WTC11 (cell line): ENCODE measurements around the gene PIK3R6. TPM values are rescaled to one million over a fixed set of nuclear protein-coding genes. Genes with fewer than 3 reads are reported as not detected.

ENCODE experiments used
- ATAC-seq: fragments of 200-7000 bp; cut with Tn5 transposase; 2 replicates; pipeline ENCODE4 v1.10.0; 2021; ENCODE audit warnings: mild to moderate bottlenecking, moderate library complexity
- CTCF ChIA-PET: fragments of 300-600 bp; sonication (Branson Sonifier 250); formaldehyde crosslinking; loops from one replicate; lab custom pipeline; 2021; ENCODE audit warnings: antibody characterized with exemption; lab: Charles Lee
- POLR2A ChIA-PET: fragments of 350-600 bp; sonication (Branson Sonifier 250); formaldehyde crosslinking; loops from one replicate; lab custom pipeline; 2021; ENCODE audit warnings: antibody characterized with exemption; lab: Charles Lee
- DNase-seq: peaks from one replicate; pipeline ENCODE4 v3.0.0; 2021; ENCODE audit warnings: low spot score
- H3K27ac Mint-ChIP-seq: 2 replicates; pipeline ENCODE4 v1.8.0; 2021; ENCODE audit warnings: mixed read lengths
- H3K27me3 Mint-ChIP-seq: 2 replicates; pipeline ENCODE4 v1.8.0; 2021; ENCODE audit warnings: low read depth, mild to moderate bottlenecking, moderate library complexity, mixed read lengths
- H3K36me3 Mint-ChIP-seq: 2 replicates; pipeline ENCODE4 v1.8.0; 2021; ENCODE audit warnings: mixed read lengths
- H3K4me1 Mint-ChIP-seq: 2 replicates; pipeline ENCODE4 v1.8.0; 2022; ENCODE audit warnings: mixed read lengths
- H3K4me3 Mint-ChIP-seq: 2 replicates; pipeline ENCODE4 v1.8.0; 2021; ENCODE audit warnings: mild to moderate bottlenecking, moderate library complexity, mixed read lengths
- H3K9me3 Mint-ChIP-seq: 2 replicates; pipeline ENCODE4 v1.8.0; 2021; ENCODE audit warnings: mixed read lengths
- ATF1 ChIP-seq: sonication (generic); formaldehyde crosslinking; IDR thresholded peaks from 2 replicates; pipeline ENCODE4 v1.8.1; 2023; ENCODE audit warnings: mild to moderate bottlenecking, moderate library complexity, missing genetic modification reagents
- E2F1 ChIP-seq: sonication (generic); formaldehyde crosslinking; IDR thresholded peaks from 2 replicates; pipeline ENCODE4 v1.8.0; 2022; ENCODE audit warnings: mild to moderate bottlenecking, missing genetic modification reagents
- GRHL2 ChIP-seq: fragments of 250-450 bp; sonication (Bioruptor Pico); IDR thresholded peaks from 2 replicates; pipeline ENCODE4 v1.8.0; 2022; ENCODE audit warnings: mild to moderate bottlenecking, moderate library complexity; ENCODE audit not compliant: insufficient replicate concordance, severe bottlenecking
- IRF2 ChIP-seq: sonication (generic); formaldehyde crosslinking; IDR thresholded peaks from 2 replicates; pipeline ENCODE4 v1.8.0; 2022; ENCODE audit warnings: low read depth, missing genetic modification reagents, borderline replicate concordance
- MLX ChIP-seq: sonication (generic); formaldehyde crosslinking; IDR thresholded peaks from 2 replicates; pipeline ENCODE4 v1.8.1; 2023; ENCODE audit warnings: mild to moderate bottlenecking, missing genetic modification reagents, moderate library complexity
- NR3C1 ChIP-seq: sonication (generic); formaldehyde crosslinking; conservative IDR thresholded peaks from 2 replicates; pipeline ENCODE4 v1.8.1; 2023; ENCODE audit warnings: low read depth, mild to moderate bottlenecking, missing genetic modification reagents
- PRDM15 ChIP-seq: sonication (generic); formaldehyde crosslinking; IDR thresholded peaks from 2 replicates; pipeline ENCODE4 v1.8.0; 2022; ENCODE audit warnings: missing genetic modification reagents
- RELA ChIP-seq: sonication (generic); formaldehyde crosslinking; IDR thresholded peaks from 2 replicates; pipeline ENCODE4 v1.8.1; 2022; ENCODE audit warnings: missing genetic modification reagents, mild to moderate bottlenecking, borderline replicate concordance
- TEAD4 ChIP-seq: sonication (generic); formaldehyde crosslinking; IDR thresholded peaks from 2 replicates; pipeline ENCODE4 v1.8.0; 2022; ENCODE audit warnings: mild to moderate bottlenecking, missing genetic modification reagents
- ZNF219 ChIP-seq: sonication (generic); formaldehyde crosslinking; IDR thresholded peaks from 2 replicates; pipeline ENCODE4 v1.8.0; 2023; ENCODE audit warnings: missing genetic modification reagents, mild to moderate bottlenecking, borderline replicate concordance
- ZNF532 ChIP-seq: fragments of 250-450 bp; sonication (Bioruptor Pico); IDR thresholded peaks from 2 replicates; pipeline ENCODE4 v1.9.0; 2021; ENCODE audit warnings: mild to moderate bottlenecking, borderline replicate concordance
- ZNF671 ChIP-seq: fragments of 250-450 bp; sonication (Bioruptor Pico); IDR thresholded peaks from 2 replicates; pipeline ENCODE4 v1.8.0; 2021; ENCODE audit warnings: mild to moderate bottlenecking
- total RNA-seq: library from RNA; stranded (reverse); gene quantifications from 3 replicates; pipeline ENCODE4 v1.2.3, GENCODE V29; 2021
- TF ChIP-seq, protein P1 (sequence below): sonication (generic); formaldehyde crosslinking; IDR thresholded peaks from 2 replicates; pipeline ENCODE4 v1.8.1; 2023; ENCODE audit warnings: mild to moderate bottlenecking, missing genetic modification reagents, moderate library complexity
- TF ChIP-seq, protein P2 (sequence below): fragments of 250-450 bp; sonication (Bioruptor Pico); IDR thresholded peaks from 2 replicates; pipeline ENCODE4 v1.9.0; 2021; ENCODE audit warnings: mild to moderate bottlenecking

Gene PIK3R6
- total RNA-seq, 1 experiment from 2014 or later, result 0.15 TPM

DNA sequence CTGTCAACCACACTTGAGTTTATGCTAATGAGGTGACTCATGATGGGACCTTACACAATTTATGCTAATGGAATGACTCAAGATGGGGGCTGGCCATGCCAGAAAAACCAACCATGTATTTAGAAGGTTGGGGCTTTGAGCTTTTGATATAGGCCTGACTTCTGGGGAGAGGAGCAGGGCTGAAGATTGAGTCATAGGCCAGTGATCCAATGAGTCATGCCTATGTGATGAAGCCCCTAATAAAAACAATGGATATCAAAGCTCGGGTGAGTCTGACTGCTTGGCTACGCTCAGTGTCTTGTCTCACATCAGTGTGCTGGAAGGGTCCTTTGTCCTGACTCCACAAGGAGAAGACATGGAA is 75.6 kb downstream of the PIK3R6 start:
- ATAC-seq (no peak), DNase-seq (no peak)
- ChIA-PET POLR2A (no interaction called here), CTCF (interaction anchor here (0.8 to 1.7 kb wide), 3 partner anchors 15 to 103 kb away, joined by 3 read pairs; no protein-coding TSS in a partner anchor)
- H3K27me3 Mint-ChIP-seq, result no peaks in the 10 kb centered on the region; the same call in 1 of the 2 replicates
- H3K27ac Mint-ChIP-seq, result no peak overlapping the region
- TF ChIP-seq ZNF532 (CRISPR knock-in tag) (no peak), TEAD4 (no peak), ATF1 (no peak), ZNF219 (CRISPR knock-in tag) (no peak), ZNF671 (CRISPR knock-in tag) (no peak), PRDM15 (CRISPR knock-in tag) (no peak), NR3C1 (CRISPR knock-in tag) (no peak), RELA (CRISPR knock-in tag) (no peak), E2F1 (CRISPR knock-in tag) (no peak), IRF2 (CRISPR knock-in tag) (no peak), GRHL2 (CRISPR knock-in tag) (no peak), MLX (CRISPR knock-in tag) (no peak)
- TF ChIP-seq, protein P1, sequence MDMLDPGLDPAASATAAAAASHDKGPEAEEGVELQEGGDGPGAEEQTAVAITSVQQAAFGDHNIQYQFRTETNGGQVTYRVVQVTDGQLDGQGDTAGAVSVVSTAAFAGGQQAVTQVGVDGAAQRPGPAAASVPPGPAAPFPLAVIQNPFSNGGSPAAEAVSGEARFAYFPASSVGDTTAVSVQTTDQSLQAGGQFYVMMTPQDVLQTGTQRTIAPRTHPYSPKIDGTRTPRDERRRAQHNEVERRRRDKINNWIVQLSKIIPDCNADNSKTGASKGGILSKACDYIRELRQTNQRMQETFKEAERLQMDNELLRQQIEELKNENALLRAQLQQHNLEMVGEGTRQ, result no peak
- TF ChIP-seq, protein P2, sequence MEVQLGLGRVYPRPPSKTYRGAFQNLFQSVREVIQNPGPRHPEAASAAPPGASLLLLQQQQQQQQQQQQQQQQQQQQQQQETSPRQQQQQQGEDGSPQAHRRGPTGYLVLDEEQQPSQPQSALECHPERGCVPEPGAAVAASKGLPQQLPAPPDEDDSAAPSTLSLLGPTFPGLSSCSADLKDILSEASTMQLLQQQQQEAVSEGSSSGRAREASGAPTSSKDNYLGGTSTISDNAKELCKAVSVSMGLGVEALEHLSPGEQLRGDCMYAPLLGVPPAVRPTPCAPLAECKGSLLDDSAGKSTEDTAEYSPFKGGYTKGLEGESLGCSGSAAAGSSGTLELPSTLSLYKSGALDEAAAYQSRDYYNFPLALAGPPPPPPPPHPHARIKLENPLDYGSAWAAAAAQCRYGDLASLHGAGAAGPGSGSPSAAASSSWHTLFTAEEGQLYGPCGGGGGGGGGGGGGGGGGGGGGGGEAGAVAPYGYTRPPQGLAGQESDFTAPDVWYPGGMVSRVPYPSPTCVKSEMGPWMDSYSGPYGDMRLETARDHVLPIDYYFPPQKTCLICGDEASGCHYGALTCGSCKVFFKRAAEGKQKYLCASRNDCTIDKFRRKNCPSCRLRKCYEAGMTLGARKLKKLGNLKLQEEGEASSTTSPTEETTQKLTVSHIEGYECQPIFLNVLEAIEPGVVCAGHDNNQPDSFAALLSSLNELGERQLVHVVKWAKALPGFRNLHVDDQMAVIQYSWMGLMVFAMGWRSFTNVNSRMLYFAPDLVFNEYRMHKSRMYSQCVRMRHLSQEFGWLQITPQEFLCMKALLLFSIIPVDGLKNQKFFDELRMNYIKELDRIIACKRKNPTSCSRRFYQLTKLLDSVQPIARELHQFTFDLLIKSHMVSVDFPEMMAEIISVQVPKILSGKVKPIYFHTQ (CRISPR knock-in tag), result no peak
- peaks cover 13% of the 10 kb centered on the region for H3K36me3 Mint-ChIP-seq
- peaks cover 14% of the 10 kb centered on the region for H3K9me3 Mint-ChIP-seq
- peaks cover 9% of the 10 kb centered on the region for H3K4me1 Mint-ChIP-seq
- H3K4me3 Mint-ChIP-seq, result no peak overlapping the region
